HG03457 (cell line): ENCODE data around the gene TBXAS1.

Experiments used
- ATAC-seq: cut with Tn5 transposase; IDR thresholded peaks from one replicate; pipeline ENCODE4 v1.9.1; 2021; ENCODE audit warnings: moderate number of reproducible peaks; ENCODE audit not compliant: unreplicated experiment

Gene TBXAS1

DNA sequence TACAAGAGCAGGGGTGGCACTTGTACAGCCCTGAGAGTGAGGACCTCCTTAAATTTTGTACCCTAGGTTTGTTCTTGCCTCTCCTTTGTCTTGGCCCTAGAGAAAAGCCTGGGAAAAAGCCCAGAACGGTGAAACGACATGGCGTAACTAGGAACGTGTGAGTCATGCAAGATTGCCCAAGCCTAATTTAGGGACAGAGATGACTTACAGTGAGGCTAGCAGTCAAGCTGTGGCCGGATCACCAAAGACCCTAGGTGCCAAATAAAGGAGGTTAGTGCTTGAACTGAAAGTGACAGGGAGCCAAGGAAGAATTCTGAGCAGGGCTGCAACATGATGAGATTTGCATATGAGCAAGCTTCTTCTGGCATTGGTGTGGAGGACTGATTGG is 25.1 kb downstream of the TBXAS1 start:
- ATAC-seq: no peak

DNA sequence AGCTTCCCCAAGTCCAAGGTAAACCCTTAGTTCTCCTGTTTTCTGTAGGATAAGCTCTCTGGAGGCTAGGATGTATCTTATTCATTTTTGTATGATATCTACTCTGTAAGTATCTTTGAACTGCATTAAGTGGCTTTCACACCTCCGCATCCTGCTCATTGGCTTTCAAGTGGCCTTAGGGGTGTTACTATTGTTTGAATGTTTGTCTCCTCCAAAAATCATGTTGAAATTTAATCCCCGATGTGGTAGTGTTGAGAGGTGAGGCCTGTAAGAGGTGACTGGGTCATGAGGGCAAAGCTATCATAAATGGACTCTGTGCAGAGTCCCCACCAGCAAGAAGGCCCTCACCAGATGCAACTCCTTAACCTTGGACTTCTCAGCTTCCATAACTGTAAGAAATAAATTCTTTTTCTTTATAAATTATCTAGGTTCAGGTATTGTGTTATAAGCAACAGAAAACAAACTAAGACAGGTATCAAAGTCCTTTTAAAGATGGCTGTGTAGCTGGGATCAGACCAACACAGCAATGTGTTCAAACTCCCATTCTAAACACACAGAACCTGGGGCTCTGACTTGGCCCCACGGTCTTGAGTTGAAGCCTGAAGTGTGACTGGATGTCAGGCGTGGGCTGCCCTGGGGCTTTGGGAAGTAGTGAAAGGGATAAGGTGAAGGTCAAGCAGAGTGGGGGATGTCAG is 25.9 kb downstream of the TBXAS1 start:
- ATAC-seq: no peak

DNA sequence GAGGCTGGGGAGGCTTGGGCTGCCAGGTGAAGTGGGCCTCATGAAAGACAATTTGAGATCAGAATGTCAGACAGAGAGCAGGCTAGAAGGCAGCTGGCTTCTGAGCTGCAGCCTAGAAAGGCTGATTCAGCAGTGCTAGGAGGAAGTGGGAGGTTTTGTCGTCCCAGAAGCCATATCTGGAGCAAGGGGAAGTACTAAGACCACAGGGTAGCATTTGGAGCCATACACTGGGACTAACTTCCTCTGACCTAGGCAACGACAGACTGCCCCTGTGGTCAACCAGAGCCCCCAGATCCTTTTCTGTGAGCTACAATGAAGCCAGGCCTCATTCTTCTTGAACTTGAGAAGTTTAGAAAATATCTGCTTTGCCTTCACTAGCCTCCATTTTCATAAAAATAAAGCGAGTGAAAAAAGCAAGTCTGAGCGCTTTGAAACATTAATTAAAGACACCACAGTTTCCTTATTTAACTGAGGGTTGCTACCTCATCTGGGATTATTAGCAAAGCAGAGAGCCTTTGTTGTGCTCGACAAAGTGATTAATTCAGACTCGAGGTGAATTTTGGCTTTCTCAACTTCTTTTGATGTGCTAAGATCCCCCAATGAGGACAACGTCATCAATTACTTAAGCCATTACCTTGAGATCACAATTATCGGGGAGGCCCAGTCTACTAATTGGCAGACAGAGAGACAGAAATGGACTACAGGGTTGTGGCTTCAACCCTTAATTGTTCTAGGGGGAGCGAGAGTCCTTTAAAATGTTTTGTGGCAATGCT is 26.6 kb downstream of the TBXAS1 start:
- peak; percentile 61 for ATAC-seq

DNA sequence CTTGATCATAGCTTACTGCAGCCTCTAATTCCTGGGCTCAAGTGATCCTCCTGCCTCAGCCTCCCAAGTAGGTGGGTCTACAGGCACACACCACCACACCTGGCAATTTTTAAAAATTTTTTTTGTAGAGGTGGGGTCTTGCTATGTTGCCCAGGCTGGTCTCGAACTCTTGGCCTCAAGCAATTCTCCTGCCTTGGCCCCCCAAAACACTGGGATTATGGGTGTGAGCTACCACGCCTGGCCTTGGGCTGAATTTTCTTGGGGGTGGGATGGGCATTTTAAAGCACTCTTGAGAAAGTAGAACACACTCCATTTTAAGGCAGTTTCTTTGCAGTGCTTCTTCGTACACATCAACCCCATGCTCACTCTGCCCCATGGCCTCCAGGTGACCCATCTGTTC is 28.7 kb downstream of the TBXAS1 start:
- ATAC-seq: no peak

DNA sequence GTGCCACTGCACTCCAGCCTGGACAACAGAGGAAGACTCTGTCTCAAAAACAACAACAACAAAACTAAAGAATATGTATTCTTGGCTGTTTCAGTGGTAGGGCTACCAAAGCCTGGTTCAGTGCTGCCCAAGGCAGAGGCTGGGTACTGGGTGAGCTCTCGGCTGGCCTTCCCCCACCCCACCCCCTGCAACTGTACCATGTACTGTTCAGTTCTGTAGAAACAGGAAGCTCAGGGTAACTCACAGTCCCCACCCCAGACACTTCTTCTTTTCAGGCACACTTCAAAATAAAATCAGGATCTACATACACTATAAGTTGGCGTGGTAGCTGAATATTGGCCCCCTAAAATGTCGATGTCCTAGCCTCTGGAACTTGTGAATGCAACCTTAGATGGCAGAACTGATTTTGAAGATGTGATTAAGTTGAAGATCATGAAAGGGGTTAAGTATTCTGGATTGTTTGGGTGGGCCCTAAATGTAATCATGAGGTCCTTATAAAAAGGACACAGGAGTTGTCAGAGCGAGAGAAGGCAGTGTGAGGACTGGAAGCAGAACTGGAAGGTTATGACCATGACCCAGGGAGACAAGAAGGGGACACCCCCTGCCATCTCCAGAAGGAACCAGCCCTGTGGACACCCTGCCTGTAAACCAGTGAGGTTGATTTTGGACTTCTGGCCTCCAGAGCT is 31.2 kb downstream of the TBXAS1 start:
- ATAC-seq: no peak

DNA sequence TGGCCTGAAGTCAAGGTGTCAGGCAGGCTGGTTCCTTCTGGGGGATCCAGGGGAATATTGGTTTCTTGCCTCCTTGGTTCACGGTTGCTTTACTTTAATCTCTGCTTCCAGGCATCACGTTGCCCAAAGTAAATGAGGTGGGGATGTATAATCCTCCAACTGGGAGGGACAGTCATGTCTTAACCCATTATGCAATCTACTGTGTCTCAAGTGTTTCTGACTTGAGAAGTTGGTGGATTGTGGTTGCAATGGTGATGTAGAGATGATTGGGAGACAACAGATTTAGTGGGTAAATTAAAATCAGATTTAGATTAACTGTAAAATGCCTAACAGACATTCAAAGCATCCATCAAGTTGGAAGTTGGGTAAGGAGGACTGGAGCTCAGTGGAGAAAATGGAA is 32.7 kb downstream of the TBXAS1 start:
- ATAC-seq: no peak

DNA sequence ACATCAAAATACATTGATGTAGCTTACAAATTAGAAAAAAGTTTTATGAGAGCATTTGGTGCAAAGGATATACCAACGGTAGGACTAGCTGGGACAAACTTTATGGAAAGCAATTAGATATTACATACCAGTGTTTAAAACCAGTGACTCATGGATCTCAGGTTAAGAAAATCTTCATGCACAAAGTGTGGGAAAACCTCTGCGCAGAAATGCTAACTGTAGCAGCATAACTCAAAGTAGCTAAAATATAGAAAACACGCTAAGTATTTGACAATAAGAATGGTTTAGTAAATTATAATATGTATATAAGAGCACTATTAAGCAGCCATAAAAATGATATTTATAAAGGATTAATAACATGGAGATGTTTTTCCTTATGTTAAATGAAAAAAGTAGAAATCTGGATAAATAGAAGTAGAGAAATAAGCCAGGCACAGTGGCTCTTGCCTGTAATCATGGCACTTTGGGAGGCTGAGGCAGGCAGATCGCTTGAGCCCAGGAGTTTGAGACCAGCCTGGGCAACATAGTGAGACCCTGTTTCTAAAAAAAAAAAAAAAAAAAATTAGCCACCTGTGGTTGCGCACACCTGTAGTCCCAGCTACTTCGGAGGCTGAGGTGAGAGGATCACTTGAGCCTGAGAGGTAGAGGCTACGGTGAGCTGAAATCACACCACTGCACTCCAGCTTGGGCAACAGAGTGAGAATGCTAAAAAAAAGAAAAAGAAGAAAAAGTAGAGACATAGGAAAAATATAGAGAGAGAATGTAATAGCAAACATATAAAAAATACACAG is 37.2 kb downstream of the TBXAS1 start:
- no peak for ATAC-seq

DNA sequence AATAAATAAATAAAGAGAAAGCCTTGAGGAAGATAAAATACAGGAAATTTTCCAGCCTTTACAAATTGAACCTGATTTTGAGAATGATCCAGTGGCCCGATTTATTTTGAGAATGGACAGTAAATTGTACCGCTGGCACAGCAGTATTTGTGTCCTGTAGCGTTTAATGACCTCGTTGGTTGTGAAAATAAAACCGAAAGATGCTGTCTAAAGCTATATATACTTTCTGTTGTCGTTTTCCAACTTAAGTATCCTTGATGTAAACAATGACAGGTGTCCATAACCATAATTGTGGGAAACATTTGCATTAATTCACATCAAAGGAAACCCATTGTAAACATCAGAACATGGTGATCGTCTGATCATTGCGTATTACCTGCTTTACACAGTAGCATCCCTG is 38.8 kb downstream of the TBXAS1 start:
- ATAC-seq: no peak

DNA sequence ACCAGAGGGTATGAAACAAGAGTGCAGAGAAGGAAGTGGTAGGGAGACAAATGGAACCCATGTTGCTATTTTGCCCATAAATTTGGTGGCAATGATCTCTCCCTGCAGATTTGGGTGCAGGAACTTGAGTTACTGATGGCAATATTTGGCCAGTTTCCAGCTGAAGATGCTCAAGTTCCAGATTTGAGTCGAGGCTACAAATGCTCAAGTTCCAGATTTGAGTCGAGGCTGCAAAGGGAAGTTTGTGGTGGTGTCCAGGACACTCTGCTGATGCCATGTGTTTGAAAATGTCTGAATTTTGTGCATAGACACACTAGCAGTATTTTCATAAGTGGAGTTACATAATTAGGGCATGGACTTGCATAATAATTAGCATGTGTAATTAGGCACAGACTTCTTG is 40.8 kb downstream of the TBXAS1 start:
- ATAC-seq: no peak

DNA sequence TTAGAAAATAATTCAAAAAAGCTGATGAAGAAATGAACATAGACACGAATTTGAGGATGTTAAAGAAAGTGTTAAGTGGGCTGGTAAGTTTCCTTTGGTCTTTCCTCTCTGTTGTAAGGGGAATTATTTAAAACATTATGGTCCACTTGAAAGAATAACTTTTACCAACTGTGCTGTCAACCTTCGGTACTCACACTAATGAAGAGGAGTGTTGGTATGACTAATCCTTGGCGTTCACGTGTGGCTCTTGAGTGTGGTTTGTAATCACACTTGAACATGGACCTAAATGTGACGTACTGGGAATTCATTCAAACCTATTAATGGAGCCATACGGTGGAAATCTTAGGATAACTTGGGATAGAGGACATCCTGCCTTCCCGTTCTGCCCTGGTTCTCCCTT is 41.3 kb downstream of the TBXAS1 start:
- ATAC-seq: no peak

DNA sequence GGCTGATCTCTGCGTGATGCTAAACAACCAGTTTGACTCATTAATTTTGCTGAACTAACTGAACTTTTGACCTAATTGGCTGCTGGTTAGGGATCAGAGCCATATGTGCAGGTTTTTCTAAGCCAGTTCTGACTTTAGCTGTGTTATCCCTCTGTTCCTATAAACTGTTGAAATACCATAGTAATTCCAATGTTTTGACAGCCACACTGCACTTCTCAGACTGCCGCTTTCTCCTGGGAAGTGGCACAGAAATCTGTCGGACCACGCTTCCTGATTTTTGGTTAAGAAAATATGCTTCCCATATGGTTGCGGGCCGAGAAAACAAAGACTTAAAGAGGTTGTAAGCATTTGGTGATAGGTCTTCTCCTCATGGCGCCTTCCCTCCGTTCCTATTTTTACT is 42.3 kb downstream of the TBXAS1 start:
- no peak for ATAC-seq

GRCh38 chr7:139871820-139872219 is 42.8 kb downstream of the TBXAS1 start:
- ATAC-seq: no peak

GRCh38 chr7:139873593-139874301 is 44.7 kb downstream of the TBXAS1 start:
- ATAC-seq: no peak

GRCh38 chr7:139874302-139874629 is 45.2 kb downstream of the TBXAS1 start:
- ATAC-seq: no peak

DNA sequence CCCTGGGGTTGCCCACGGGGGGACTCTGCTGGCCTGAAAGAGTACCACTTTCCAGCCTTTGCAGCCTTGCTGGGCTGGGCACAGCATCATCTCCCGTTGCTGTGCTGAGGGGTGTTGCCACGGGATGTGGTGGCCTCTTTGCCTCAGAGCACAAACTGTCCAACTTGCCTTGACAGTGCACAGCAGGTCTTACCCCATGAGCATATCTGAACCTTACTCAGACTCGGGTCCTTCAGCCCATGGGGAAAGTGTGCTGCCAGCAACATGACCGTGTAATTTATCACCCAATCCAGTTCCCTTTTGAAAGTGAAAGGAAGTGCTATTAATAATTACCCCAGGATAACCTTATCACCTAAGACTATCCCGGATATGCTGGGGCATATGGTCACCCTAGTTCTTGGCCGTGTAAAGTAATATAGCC is 46.8 kb downstream of the TBXAS1 start:
- peak; percentile 61 for ATAC-seq

DNA sequence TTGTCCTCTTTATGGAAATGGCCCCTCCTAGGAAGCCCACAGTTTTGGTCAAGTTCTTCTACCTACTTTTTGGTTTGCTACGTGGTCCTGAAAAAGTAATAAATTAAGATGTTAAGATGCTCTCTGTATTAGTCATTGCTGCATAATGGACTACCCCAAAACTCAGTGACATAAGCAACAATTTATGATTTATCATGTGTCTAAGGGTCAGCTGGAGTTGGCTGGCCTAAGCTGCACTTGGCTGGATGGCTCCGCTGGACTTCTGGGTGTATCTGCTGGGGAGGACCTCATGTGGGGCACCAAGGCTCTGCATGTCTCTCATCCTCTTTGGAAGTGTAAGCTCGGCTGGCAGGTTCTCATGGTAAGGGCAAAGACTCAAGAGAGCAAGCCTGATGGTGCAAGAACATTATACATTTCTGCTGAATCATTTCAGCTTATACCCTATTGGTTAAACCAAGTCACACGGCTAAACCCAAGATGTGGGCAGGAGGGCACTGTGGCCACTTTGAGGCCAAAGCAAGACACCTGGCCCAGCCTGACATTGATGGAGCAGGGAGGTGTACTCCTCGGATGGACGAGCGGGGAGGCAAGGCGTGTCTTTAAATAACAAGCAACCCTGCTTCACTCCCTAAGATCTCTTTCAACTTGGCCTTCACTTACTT is 47.7 kb downstream of the TBXAS1 start:
- ATAC-seq: no peak

DNA sequence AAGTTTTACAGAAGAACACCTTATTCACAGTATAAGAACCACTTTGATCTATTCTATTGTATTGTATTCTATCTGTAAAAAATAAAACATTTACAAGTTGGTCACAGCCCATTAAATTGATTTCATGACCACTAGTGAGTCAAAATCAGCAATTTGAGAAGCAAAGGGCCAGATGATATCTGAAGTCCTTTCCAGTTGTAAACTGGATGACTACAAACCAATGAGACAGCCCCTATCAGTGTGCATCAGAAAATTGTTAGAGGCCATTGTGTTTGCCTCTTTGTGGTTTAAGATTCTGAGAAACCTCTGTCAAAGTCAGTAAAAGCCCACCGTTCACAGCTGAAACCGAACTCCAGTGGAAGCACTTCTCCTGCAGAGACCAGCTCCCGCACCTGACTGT is 54.8 kb downstream of the TBXAS1 start:
- no peak for ATAC-seq

DNA sequence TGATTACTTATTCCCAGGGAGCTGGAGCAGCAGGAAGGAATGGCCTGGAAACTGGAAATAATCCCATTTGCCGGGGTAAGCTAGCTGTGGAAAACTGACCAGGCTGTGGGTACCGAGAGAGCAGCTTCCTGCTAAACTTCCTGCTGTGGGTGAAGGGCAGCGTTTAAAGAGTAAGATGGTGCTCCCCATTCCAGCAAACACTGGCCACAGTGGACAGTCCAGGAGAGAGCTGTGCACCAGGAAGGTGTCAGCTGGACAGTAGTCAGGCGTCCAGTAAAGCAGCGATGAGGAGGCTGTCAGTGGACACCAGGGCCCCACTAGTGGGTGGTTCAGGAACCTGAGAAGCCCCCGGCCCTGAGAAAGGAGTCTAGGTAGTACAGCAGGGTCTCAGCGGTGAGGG is 55.4 kb downstream of the TBXAS1 start:
- ATAC-seq: no peak

DNA sequence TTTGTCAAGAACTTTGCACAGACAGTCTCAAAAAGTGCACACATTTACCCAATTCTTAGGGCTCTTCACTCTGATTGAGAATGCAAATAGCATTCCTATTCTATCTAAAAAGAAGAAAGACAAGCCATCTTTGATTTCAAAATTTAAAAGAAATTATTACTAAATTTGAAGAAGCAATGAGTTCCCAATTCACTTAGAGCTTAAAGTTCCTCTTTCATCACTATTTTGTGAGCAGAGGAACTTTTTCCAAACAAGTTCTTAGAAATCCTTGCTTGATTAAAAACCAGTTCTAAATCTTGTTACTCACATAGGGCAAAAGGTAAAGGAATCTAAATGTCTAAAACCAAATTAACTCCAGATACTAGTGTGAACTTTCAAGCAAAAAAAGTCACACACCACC is 56.4 kb downstream of the TBXAS1 start:
- ATAC-seq: no peak

DNA sequence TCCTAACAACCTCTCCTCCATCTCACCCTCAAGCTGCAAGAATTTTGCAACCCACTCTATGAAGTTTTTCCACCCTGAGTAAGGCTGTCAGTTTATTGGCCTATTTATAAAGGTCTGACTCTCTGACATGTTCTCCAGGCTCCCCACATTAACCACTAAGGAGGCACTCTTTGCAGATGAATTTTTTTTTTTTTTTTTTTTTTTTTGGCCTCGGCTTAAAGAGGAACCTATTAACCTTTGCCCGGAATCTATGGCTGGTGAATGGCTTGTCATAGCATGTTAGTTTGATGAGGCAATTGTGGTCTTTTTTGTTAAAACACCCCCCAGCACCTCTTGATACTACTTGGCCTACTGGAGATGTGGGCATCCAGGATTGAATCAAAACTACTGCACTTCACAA is 57.1 kb downstream of the TBXAS1 start:
- ATAC-seq: no peak
